NCI-H187 treated with DMSO at 0.1 percent for 48 hours (cell line): Measurements from ENCODE around the gene ATG16L1.

Experiments
- DNase-seq: peaks from one replicate; lab custom pipeline; 2025; lab: John Stamatoyannopoulos, UW

Gene ATG16L1

DNA sequence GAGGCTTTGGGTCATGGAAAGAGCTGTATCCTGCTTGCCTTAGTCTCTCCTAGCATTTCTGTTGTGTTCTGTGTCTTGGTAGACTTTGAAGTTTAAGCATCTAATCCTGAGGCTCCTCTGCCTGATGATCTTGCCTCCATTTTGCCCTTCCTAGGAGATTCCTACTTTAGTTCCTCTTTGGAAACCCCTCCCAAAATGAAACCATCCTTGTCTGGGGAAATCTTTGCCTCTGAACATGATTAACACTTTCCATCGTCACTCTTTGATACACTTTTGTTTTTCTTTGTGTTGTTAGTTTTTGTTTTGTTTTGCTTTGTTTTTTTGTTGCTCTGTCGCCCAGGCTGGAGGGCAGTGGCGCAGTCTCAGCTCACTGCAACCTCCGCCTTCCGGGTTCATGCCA is 9.2 kb downstream of the ATG16L1 start:
- no peak for DNase-seq

DNA sequence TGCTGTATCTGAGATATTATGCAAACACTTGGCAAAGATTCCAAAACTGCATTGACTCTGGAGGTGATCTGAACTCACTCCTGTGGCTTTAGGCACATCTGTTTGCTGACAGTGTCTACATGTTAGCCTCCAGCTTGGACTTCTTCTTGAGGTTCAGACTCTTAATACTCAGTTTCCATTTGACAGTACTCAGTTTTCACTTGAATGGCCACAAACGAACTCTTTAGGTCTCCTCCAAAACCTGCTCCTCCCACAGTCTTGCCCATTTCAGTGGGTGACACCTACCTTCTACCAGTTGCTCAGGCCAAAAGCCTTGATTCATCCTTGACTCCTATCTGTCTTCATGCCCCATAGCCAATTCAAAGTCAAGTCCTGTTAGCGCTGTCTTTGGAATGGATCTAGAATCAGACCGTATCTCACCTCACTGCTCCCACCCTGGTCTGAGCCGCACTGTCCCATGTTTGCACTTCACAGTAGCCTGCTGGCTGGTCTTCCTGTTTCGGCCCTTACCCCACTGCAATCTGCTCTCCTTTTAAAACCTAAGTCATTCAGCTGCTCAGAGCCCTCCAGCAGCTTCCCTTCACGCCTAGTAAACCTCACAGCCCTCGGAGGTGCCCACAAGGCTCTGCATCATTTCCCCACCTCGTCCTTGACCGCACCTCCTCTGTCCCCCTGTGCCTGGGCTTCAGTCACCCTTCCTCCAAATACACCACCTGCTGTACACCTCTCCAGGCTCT is 10.5 kb downstream of the ATG16L1 start:
- DNase-seq, result no peak

GRCh38 chr2:233262562-233262961 is 11.1 kb downstream of the ATG16L1 start:
- no peak for DNase-seq

DNA sequence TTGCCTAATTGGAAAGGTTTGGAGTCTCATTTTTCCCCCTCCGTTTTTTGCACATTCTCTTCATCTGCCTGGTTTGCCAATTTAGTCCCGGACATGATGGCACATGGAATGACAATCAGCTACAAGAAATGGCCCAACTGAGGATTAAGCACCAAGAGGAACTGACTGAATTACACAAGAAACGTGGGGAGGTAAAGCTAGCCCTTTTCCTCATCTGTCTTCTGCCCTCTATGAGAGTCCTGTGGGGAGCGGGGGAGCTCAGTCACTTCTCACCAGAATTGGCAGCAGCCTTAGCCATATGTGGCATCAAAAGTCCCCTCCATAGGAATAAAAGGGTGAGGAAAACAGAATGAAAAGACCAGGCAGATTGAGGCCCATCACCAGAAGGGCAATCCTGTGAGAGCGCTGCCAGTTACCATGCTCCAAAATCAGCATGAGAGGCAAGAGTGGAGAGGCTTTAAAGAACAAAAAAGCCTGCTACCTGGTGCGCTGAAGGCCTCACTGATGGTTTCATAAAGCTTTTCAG is 11.6 kb downstream of the ATG16L1 start:
- no peak for DNase-seq

GRCh38 chr2:233264667-233265066 is 13.2 kb downstream of the ATG16L1 start:
- DNase-seq, result no peak

- DNase-seq, result no peak
Measured at GRCh38 chr2:233265899-233266431, 14.5 kb downstream of the ATG16L1 start.

GRCh38 chr2:233266481-233266880 is 15.0 kb downstream of the ATG16L1 start:
- DNase-seq, result no peak

GRCh38 chr2:233267516-233268245 is 16.2 kb downstream of the ATG16L1 start:
- DNase-seq, result no peak

DNA sequence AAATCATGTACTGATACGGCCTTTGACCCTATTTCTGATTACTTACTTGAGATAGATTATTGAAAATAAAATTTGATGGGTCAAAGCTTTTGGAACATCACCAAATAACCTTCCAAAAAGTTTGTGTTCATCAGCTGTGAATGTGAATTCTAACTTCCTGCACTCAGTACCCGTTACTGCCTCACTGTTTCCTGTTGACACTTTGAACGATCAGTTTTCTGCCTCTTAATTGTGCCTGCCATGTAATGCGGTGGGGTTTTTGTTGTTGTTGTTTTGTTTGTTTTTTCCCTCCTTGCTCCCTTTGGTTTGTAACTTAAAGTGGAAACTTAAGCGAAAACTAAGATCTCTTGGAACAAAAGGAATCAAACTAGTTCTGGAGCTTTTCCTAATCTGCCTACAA is 18.9 kb downstream of the ATG16L1 start:
- no peak for DNase-seq

- no peak for DNase-seq
Measured at GRCh38 chr2:233270951-233271350, 19.5 kb downstream of the ATG16L1 start.

- no peak for DNase-seq
Measured at GRCh38 chr2:233271693-233272092, 20.2 kb downstream of the ATG16L1 start.

- DNase-seq, result no peak
Measured at GRCh38 chr2:233273120-233273519, 21.6 kb downstream of the ATG16L1 start.

DNA sequence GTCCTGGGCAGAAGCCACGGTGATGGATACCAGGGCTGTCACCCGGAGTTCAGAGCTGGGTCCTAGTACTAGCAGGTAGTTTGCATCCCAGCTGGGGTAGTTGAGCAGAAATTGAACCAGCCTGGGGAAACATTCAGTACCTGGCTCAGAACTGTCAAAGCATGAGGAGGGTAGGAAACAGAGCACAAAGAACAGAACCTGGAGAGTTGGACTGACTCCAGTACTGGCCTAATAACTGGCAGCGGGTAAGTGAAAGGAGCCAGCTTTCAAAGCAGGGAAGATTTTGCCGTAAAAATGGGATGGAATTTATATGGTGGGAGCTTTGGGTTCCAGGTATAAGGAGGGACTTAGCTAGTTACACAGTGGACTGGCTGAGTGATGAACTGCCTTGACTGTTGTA is 23.8 kb downstream of the ATG16L1 start:
- no peak for DNase-seq

DNA sequence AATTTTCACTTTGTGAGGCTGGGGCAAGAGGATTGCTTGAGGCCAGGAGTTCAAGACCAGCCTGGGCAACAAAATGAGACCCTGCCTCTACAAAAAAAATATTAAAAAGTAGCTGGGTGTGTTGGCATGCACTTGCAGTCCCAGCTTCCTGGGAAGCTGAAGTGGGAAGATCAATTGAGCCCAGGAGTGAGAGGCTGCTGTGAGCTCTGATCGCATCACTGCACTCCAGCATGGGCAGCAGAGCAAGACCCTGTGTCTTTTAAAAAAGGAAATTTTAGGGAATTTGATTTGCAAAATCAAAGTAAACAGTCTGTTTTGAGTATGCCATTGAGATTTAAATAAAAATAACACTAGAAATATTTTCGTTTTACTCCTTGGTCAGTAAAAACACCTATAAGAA is 27.4 kb downstream of the ATG16L1 start:
- DNase-seq, result no peak

GRCh38 chr2:233280114-233280693 is 28.7 kb downstream of the ATG16L1 start:
- no peak for DNase-seq

GRCh38 chr2:233281553-233281952 is 30.1 kb downstream of the ATG16L1 start:
- no peak for DNase-seq

GRCh38 chr2:233281992-233282603 is 30.6 kb downstream of the ATG16L1 start:
- DNase-seq, result no peak

DNA sequence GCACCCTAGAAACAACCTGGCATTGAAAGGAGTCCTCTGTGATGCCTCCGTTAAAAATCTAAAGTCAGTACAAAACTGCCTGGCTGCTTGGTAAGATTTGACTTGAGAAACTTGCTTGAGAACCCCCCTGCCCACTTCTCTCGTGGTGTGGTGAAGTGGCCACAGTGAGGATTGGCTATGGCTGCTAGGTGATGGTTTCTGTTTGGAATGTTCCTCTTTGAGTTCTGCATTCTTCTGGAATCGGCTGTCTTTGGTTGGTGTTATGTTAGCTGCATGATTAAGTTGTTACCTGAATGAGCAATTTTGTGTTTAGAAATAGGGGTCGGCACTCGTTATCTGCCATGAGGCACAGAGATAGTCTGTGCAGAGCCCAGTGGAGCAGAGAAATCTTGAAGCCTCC is 34.4 kb downstream of the ATG16L1 start:
- DNase-seq, result no peak

- DNase-seq, result no peak
Measured at GRCh38 chr2:233287871-233288270, 36.4 kb downstream of the ATG16L1 start.

DNA sequence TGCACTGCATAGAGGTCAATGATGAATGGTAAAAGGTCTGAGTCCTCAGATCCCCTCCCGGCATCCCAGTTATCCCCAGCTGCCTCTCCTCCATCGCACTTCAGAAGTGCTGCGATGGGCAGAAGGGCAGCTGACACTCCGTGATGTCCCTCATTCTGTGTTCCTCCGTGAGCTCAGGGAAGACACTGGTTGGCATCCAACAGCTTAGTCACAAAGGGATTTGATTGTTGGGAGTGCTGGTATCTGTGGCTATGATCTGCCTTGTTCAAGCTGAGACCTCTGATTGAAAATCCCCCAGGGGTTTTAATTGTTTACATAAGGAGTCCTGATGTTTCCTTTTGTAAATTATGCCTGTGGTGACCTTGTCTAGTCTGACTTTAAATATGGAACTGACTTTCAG is 37.2 kb downstream of the ATG16L1 start:
- DNase-seq, result no peak

- DNase-seq, result no peak
Measured at GRCh38 chr2:233289648-233290047, 38.2 kb downstream of the ATG16L1 start.
